GM12878 (cell line): ENCODE data around the gene TAF6. TPM values are rescaled to one million over a fixed set of nuclear protein-coding genes. Genes with fewer than 3 reads are reported as not detected.
A peak's percentile ranks its signal among the peaks of the same experiment; 100 is the strongest.

Experiments used
- BACH1 ChIP-seq: fragments of 450-650 bp; IDR thresholded peaks from 2 replicates; pipeline ENCODE4 v1.6.1; 2017; ENCODE audit warnings: mild to moderate bottlenecking, borderline replicate concordance
- CBX5 ChIP-seq: sonication (generic); IDR thresholded peaks from 2 replicates; pipeline ENCODE4 v1.6.1; 2016; ENCODE audit warnings: low read depth, moderate library complexity, mild to moderate bottlenecking, inconsistent platforms
- CTCF ChIP-seq, 3 experiments: IDR thresholded peaks in 2 of 3; conservative IDR thresholded peaks in 1 of 3; 2 replicates each; pipeline ENCODE4 v1.5.1; 2011; ENCODE audit warnings: low read depth in 3 of 3, low read length in 3 of 3, mild to moderate bottlenecking in 3 of 3, control low read depth in 2 of 3, moderate library complexity in 2 of 3, inconsistent platforms in 1 of 3, mixed read lengths in 1 of 3; ENCODE audit not compliant: control insufficient read depth in 2 of 3, insufficient read depth in 1 of 3; ENCODE audit errors: extremely low read depth in 1 of 3
- E2F4 ChIP-seq: IDR thresholded peaks from 2 replicates; pipeline ENCODE4 v1.6.1; 2012; ENCODE audit warnings: low read depth, low read length, improper control_type of control experiment
- EP300 ChIP-seq, 2 experiments: fragments of 150-350 bp in 1 of 2; IDR thresholded peaks; 2 replicates each; pipeline ENCODE4 v1.6.1; 2011 to 2012; ENCODE audit warnings: low read depth in 2 of 2, low read length in 2 of 2, borderline replicate concordance in 1 of 2, improper control_type of control experiment in 1 of 2, inconsistent platforms in 1 of 2; ENCODE audit not compliant: control insufficient read depth in 1 of 2
- FOXM1 ChIP-seq: IDR thresholded peaks from 2 replicates; pipeline ENCODE4 v1.6.1; 2012; ENCODE audit warnings: low read depth, mild to moderate bottlenecking, inconsistent platforms, low read length, moderate library complexity
- GATAD2B ChIP-seq: fragments of 450-650 bp; conservative IDR thresholded peaks from 2 replicates; pipeline ENCODE4 v1.6.1; 2017; ENCODE audit warnings: low read depth, mild to moderate bottlenecking, moderate library complexity
- JUND ChIP-seq: IDR thresholded peaks from 2 replicates; pipeline ENCODE4 v1.6.1; 2012; ENCODE audit warnings: low read depth, mild to moderate bottlenecking, low read length, improper control_type of control experiment, moderate library complexity
- KDM1A ChIP-seq: fragments of 200-600 bp; sonication (generic); IDR thresholded peaks from 2 replicates; pipeline ENCODE4 v1.6.1; 2016; ENCODE audit warnings: borderline replicate concordance
- MEF2A ChIP-seq: IDR thresholded peaks from 2 replicates; pipeline ENCODE4 v1.6.1; 2011; ENCODE audit warnings: low read depth, mild to moderate bottlenecking, low read length, moderate library complexity; ENCODE audit not compliant: insufficient read depth
- MEF2B ChIP-seq: fragments of 450-650 bp; IDR thresholded peaks from 2 replicates; pipeline ENCODE4 v1.6.1; 2018; ENCODE audit warnings: mild to moderate bottlenecking, moderate library complexity; ENCODE audit not compliant: partially characterized antibody, poor library complexity, severe bottlenecking
- MYC ChIP-seq: IDR thresholded peaks from 2 replicates; pipeline ENCODE4 v1.6.1; 2011; ENCODE audit warnings: mild to moderate bottlenecking, low read length, moderate library complexity, inconsistent platforms; ENCODE audit not compliant: insufficient read depth, insufficient replicate concordance, insufficient read length, severe bottlenecking
- POLR2AphosphoS2 ChIP-seq: IDR thresholded peaks from 2 replicates; pipeline ENCODE4 v1.6.1; 2011; ENCODE audit warnings: low read depth, mild to moderate bottlenecking, low read length, improper control_type of control experiment, moderate library complexity
- RB1 ChIP-seq: fragments of 450-650 bp; formaldehyde crosslinking; IDR thresholded peaks from 2 replicates; pipeline ENCODE4 v1.6.1; 2017; ENCODE audit warnings: mild to moderate bottlenecking, borderline replicate concordance
- RFX5 ChIP-seq: IDR thresholded peaks from 2 replicates; pipeline ENCODE4 v1.6.1; 2011; ENCODE audit warnings: low read depth, low read length, improper control_type of control experiment
- RUNX3 ChIP-seq: IDR thresholded peaks from 2 replicates; pipeline ENCODE4 v1.6.1; 2012; ENCODE audit warnings: low read length, inconsistent platforms
- SMC3 ChIP-seq: IDR thresholded peaks from 2 replicates; pipeline ENCODE4 v1.6.1; 2011; ENCODE audit warnings: low read length, improper control_type of control experiment, borderline replicate concordance
- SP1 ChIP-seq: IDR thresholded peaks from one replicate; pipeline ENCODE4 v1.6.1; 2011; ENCODE audit warnings: low read depth, low read length
- SREBF1 ChIP-seq: IDR thresholded peaks from 2 replicates; pipeline ENCODE4 v1.6.1; 2012; ENCODE audit warnings: mild to moderate bottlenecking, low read length
- SREBF2 ChIP-seq: IDR thresholded peaks from 2 replicates; pipeline ENCODE4 v1.6.1; 2012; ENCODE audit warnings: mild to moderate bottlenecking, low read length
- SRF ChIP-seq, 2 experiments: IDR thresholded peaks; 2 replicates each; pipeline ENCODE4 v1.6.1; 2011; ENCODE audit warnings: low read depth in 2 of 2, low read length in 2 of 2, mild to moderate bottlenecking in 1 of 2, moderate library complexity in 1 of 2
- SUZ12 ChIP-seq: fragments of 200-600 bp; sonication (generic); IDR thresholded peaks from one replicate; pipeline ENCODE4 v1.6.1; 2018; ENCODE audit warnings: antibody characterized with exemption, mild to moderate bottlenecking; ENCODE audit not compliant: unreplicated experiment
- TAF1 ChIP-seq: IDR thresholded peaks from 2 replicates; pipeline ENCODE4 v1.6.1; 2011; ENCODE audit warnings: mild to moderate bottlenecking, low read depth, low read length, borderline replicate concordance
- WRNIP1 ChIP-seq: IDR thresholded peaks from 2 replicates; pipeline ENCODE4 v1.6.1; 2011; ENCODE audit warnings: low read depth, low read length, improper control_type of control experiment, borderline replicate concordance
- YY1 ChIP-seq: IDR thresholded peaks from 2 replicates; pipeline ENCODE4 v1.6.1; 2011; ENCODE audit warnings: low read depth, mild to moderate bottlenecking, low read length
- ZBTB33 ChIP-seq: fragments of 450-650 bp; IDR thresholded peaks from 2 replicates; pipeline ENCODE4 v1.6.1; 2017; ENCODE audit warnings: mild to moderate bottlenecking
- polyA plus RNA-seq, 11 experiments: library from polyadenylated mRNA; depleted of rRNA in 4 of 11; unstranded in 6 of 11; stranded (reverse) in 5 of 11; fragments of >200 nt; fragmentation: Nextera tagmentation in 4 of 11; fragmentation: Illumina TruSeq in 1 of 11; extraction: Ambion mirVana in 4 of 11; extraction: Trizol in 1 of 11; gene quantifications; 1 replicate in 1 of 11; 2 replicates in 10 of 11; pipeline versions ENCODE4 v1.2.1 to v1.2.3, GENCODE V29; 2011 to 2016; ENCODE audit warnings: inconsistent platforms in 2 of 11, missing spikeins in 2 of 11, low read depth in 1 of 11
- total RNA-seq, 4 experiments: library from RNA; depleted of rRNA in 3 of 4; stranded (reverse); fragments of >200 nt in 3 of 4; fragmentation: Illumina TruSeq in 1 of 4; extraction: Trizol in 1 of 4; gene quantifications; 2 replicates each; pipeline versions ENCODE4 v1.2.1 to v1.2.3, GENCODE V29; 2013 to 2021

TAF6 gene
- total and polyA plus RNA-seq, 10 of the 15 experiments (the other 5 are each of a cell fraction or from before 2014, with no cell fraction given), result 0.27 to 42.6 (median 17.0) TPM

GRCh38 chr7:100081535-100082102 lies 37.5 kb downstream of the TAF6 start, which contains the start of gene ZNF3 (continued):
- TF ChIP-seq JUND, result peak; percentile 60; the same call in 1 of the 2 replicates
- TF ChIP-seq FOXM1, result 0 out of 2 replicates have a peak, but pooled peaks have one; percentile 42
- peak; percentile 75 for TF ChIP-seq MEF2A
- TF ChIP-seq WRNIP1, result no peak
- TF ChIP-seq SMC3, result peak; percentile 71
- TF ChIP-seq RUNX3, result peak; percentile 92
- TF ChIP-seq SUZ12, result no peak
- peak; percentile 86 for TF ChIP-seq SREBF1
- peak; percentile 72 for TF ChIP-seq SP1
- TF ChIP-seq CBX5, result peak; percentile 23; the same call in 1 of the 2 replicates
- TF ChIP-seq CTCF (IDR thresholded peaks at IDR 0.05 in 2 of 3, conservative IDR thresholded peaks at IDR 0.05 in 1 of 3; ENCODE audit: control insufficient read depth in 2 of 3, extremely low read depth in 1 of 3, insufficient read depth in 1 of 3, low read depth in 3 of 3, low read length in 3 of 3), result peak; percentile 84 to 97 (median 89); a peak in 5 of 6 replicates
- TF ChIP-seq EP300 (IDR thresholded peaks at IDR 0.05; ENCODE audit: borderline replicate concordance in 1 of 2, control insufficient read depth in 1 of 2, low read depth in 2 of 2, low read length in 2 of 2), result peak in 1 of 2 experiments; percentile 60; a peak in 1 of 4 replicates
- peak; percentile 71; the same call in 1 of the 2 replicates for TF ChIP-seq GATAD2B
- peak; percentile 79; the same call in 1 of the 2 replicates for TF ChIP-seq RB1
- TF ChIP-seq SRF (IDR thresholded peaks at IDR 0.05; ENCODE audit: low read depth in 2 of 2, low read length in 2 of 2), result peak; percentile 71 to 88; a peak in 3 of 4 replicates
- peak; percentile 74; the same call in 1 of the 2 replicates for TF ChIP-seq TAF1
- TF ChIP-seq RFX5, result peak; percentile 18; the same call in 1 of the 2 replicates
- TF ChIP-seq BACH1, result peak; percentile 100
- no peak for TF ChIP-seq KDM1A
- TF ChIP-seq ZBTB33, result no peak
- TF ChIP-seq YY1, result peak; percentile 70
- 0 out of 2 replicates have a peak, but pooled peaks have one; percentile 36 for TF ChIP-seq POLR2AphosphoS2
- no peak for TF ChIP-seq E2F4
- peak; percentile 74 for TF ChIP-seq SREBF2
- TF ChIP-seq MYC, result peak; percentile 82
- TF ChIP-seq MEF2B, result peak; percentile 18
